Neural cell (in vitro differentiated cells): ENCODE results near the gene CXCR2.

Experiments used
- EP300 ChIP-seq: fragments of 450-650 bp; conservative IDR thresholded peaks from 2 replicates; pipeline ENCODE4 v1.6.1; 2014; ENCODE audit warnings: antibody characterized with exemption, mild to moderate bottlenecking, moderate library complexity; ENCODE audit not compliant: poor library complexity, severe bottlenecking
- TF ChIP-seq, protein P1 (sequence below): fragments of 450-650 bp; IDR thresholded peaks from 2 replicates; pipeline ENCODE4 v1.5.1; 2014; ENCODE audit warnings: antibody characterized with exemption, mild to moderate bottlenecking, moderate library complexity; ENCODE audit not compliant: poor library complexity, severe bottlenecking

DNA sequence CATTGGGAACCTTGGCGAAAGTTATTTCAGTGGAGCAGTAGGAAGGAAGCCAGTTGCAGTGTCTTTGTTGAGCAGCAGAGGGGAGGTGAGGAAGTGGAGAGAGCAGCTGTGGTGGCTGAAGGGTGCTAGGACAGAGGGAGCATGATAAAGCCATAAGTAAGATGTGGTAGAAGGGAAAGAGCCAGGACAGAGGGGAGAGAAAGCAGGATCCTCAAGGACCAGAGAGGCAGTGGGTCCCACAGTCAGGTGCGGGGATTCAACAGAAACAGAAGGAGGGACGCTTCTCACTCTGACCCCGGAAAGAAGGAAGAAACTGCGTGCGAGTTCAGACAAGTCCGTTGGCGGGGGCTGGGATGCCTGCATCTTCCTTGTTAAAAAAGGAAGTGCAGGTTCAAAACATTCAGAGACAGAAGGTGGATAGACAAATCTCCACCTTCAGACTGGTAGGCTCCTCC, at the start of gene CXCR2:
- TF ChIP-seq, protein P1, sequence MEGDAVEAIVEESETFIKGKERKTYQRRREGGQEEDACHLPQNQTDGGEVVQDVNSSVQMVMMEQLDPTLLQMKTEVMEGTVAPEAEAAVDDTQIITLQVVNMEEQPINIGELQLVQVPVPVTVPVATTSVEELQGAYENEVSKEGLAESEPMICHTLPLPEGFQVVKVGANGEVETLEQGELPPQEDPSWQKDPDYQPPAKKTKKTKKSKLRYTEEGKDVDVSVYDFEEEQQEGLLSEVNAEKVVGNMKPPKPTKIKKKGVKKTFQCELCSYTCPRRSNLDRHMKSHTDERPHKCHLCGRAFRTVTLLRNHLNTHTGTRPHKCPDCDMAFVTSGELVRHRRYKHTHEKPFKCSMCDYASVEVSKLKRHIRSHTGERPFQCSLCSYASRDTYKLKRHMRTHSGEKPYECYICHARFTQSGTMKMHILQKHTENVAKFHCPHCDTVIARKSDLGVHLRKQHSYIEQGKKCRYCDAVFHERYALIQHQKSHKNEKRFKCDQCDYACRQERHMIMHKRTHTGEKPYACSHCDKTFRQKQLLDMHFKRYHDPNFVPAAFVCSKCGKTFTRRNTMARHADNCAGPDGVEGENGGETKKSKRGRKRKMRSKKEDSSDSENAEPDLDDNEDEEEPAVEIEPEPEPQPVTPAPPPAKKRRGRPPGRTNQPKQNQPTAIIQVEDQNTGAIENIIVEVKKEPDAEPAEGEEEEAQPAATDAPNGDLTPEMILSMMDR: no peak
- TF ChIP-seq EP300: no peak
